Amniotic stem cell (primary cell): ENCODE measurements around the gene FARP2.

Source experiments
- DNase-seq: peaks from one replicate; lab custom pipeline; 2025; lab: John Stamatoyannopoulos, UW

FARP2 gene

DNA sequence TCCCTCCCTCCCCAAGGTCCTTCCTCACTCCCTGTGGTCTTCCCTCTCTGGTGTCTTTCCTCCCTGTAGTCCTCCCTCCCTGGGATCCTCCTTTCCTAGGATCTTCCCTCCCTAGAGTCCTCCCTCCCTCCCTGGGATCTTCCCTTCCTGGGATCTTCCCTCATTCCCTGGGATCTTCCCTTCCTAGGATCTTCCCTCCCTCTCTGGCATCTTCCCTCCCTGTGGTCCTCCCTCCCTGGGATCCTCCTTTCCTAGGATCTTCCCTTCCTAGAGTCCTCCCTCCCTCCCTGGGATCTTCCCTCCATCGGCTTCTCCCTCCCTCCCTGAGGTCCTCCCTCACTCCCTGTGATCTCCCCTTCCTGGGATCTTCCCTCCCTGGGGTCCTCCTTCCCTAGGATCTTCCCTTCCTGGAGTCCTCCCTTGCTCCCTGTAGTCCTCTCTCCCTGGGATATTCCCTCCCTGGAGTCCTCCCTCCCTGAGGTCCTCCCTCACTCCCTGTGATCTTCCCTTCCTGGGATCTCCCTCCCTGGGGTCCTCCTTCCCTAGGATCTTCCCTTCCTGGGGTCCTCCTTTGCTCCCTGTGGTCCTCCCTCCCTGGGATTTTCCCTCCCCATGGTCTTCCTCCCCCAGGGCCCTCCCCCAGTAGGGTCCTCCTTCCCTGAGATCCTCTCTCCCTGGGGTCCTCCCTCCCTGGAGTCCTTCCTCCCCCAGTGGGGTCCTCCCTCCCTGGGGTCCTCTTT is 129.3 kb downstream of the FARP2 start:
- no peak for DNase-seq

DNA sequence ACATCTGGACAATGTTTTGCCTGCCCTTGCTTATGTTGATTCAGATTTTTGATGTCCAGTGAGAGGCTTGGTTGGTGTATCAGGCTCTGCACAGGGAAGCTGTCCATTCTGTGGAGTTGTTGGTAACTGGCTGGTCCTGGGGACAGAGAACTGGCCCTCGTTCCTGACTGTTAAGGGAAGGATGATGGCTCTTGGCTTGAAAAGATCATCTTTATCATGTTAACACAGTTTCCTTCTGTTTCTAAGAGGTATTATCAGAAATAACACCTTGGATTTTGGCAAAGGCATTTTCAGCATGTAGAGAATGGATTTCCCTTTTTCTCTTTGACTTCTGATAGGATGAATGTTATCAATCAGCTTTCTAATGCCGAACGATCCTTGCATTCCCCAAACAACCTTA is 133.0 kb downstream of the FARP2 start:
- DNase-seq = no peak

DNA sequence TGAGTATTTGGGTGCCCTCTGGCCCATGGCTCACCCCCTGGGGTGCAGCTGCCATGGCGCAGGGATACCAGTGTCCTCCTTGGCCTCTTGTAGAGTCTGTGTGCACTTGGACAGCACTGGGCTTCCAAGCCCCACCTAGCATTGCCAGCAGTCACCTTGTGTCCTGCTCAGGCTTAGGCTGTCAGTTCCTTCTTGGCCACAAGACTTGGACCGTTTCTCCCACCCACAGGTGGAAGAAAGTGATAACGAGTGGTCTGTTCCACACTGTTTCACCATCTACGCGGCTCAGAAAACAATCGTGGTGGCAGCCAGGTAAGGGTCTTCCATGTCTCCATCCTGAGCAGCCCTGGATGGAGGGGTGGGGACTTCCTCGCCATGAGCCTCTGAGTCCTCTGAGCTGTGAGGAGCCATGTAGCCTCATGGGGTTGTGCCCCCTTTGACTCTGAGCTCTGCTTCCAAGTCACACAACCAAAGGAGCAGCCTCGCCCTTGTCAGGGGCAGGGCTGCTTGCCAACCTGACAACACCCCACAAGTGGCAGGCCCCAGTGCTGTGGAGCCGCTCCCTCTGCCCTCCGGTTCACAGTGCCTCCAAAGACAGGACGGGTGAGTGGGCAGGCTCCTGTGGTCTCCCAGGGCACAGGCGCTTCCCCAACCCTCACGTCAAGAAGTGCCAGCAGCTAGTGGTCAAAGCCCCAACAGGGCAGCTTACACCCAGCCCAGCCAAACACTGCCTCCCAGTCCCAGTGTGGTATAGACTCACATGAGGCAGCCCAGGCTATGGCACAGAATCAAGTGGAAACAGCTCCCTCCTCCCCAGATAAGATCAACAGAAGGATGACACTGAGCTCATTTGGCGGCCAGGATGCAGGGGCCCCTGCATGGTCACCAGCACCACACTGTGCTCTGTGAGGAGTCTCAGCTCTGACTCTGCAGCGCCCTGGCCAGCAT is 133.9 kb downstream of the FARP2 start:
- no peak for DNase-seq

DNA sequence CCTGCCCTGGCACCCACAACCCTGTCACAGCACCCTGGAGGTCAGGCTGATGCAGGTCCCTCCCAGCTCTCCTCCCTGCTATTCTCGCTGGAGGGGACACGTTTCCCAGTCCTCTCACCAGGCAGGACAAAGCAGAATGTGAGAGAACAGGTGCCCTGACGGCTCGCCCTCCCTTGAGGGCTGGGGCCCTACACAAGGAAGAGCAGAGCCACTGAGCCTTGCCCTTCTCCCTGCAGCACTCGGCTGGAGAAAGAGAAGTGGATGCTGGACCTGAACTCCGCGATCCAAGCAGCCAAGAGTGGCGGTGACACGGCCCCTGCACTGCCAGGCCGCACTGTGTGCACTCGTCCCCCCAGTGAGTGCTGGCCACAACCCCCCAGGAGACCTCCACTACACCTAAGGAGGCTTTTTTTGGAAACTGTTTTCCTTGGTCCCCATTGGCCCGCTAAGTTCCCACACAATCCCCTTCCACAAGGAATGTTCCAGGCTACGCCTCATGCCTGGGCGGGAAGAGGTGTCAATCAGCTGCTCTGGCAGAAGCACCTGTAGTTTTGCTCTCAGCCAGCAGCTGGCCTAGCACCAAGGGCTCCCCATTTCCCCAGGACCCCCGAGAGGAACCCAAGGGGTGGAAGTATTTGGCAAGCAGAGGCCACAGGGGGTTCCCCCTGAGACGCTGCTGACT is 134.9 kb downstream of the FARP2 start:
- no peak for DNase-seq

DNA sequence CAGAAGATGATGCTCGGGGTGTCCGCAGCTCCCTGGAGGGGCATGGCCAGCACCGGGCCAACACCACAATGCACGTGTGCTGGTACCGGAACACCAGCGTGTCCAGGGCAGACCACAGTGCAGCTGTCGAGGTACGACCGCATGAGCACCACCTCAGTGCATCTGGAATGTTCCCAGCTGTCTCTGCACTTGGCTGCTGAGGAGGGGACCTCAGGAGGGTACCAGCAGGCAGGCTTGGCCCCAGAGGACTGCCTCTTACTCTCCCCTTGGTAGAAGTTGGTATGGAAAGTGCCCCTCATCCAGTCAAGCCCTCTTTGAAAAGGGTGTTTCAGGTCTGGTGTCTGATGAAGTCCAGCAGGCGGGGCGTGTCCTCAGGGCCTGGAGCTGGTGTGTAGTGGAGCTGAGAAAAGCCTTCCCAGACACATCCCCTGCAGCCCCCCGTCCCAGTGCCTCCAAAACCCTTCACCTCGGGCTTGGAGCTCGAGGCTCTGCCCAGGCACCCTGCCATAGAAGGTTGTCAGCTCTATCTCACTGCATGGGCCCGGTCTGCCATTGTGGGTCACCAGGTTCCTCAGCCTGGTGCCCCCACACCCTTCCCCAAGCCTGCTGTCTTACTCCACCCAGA is 135.6 kb downstream of the FARP2 start:
- no peak for DNase-seq

DNA sequence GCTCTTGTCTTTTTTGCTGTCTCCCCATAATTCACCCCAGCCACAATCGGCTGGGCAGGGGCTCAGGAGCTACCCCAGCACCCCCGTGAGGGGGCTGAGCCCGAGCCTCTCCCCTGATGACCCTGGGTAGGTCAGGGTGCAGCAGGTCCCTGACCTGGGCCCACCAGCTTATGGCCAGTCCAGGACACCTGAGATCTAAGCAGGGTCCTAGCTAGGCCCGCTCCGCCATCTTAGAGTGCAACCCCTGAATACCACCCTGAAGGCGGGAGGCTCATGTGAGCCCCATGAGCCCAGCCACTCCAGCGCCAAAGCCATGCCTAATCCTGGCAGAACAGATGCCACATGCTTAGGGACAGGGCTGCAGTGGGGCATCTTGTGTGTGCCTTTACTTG is 136.1 kb downstream of the FARP2 start:
- no peak for DNase-seq

DNA sequence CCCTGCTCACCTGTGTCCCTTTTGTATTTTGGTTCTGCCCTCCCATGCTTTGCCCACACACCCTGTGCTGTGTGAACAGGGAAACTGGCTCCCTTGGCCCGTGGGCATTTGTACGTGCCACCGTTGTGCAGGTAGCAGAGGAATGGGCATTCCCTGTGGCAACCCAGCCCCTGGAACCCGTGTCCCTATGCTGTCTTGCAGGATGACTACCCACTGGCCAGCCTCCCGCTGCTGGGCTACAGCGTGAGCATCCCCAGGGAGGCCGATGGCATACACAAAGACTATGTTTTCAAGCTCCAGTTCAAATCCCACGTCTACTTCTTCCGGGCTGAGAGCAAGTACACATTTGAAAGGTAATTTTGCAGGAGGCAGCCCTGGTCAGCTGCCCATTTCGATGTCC is 137.0 kb downstream of the FARP2 start:
- no peak for DNase-seq

DNA sequence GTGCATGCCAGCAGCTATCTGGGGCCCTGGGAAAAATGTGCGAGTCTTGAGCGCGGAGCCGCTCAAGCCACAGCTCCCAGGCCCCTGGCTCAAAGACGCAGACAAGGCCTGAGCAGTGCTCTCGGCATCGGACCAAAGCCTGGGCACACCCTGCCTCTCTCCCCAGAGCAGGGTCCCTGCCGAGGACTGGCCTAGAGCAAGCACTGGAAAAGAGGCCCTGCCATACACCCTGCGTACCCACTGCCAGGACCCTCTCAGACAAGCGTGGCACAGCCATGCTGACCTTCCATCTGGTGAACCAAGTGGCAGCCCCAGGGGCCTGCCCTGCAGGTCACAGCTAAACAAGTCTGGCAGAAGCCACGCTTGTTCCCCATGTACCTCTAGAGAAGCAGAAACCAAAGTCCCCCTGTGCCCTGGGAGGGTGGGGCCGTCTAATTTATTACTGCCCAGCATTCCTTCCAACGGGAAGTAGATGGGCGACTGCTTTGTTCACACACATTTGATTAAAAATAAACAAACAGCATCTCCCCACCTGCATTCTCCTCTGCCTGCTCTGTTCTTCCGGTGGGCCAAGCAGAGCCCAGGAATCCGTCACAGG is 138.3 kb downstream of the FARP2 start:
- no peak for DNase-seq

DNA sequence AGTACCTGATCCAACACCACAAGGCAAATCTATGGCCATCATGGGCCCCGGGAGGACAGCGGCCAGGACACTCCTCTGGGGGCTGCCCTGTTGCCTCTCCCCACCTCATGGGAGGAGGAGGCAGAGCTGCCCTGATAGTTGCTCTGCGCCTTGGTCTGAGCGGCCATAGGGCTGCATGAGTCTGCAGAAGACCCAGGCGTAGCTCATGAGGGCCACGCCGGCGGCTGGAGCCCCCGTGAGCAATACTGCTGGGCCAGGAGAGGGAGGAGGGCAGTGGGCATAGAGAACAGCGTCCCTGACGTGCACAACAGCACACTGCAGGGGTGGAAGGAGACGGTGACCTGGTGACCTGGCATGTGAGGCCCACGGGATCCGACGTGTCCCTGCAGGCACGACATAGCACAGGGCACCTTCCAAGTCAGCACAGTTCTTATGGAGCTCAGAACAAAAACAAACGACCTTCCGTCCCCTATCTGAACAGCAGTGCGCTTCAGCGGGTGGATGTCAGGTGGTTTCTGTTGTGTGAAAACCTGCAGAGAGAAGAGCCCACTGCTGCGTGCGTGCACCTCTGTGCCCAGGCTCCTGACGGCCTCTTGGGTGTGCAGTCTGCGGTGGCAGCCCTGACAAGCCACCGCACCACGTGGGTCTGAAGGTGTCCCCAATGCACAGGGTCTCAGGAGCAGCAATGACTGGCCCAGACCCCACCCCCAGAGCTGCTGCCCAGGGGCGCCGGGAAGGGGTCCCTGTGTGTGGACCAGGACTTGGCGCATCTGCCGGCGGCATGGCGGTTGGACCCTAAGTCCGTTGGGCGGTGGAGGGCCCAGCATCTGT is 139.3 kb downstream of the FARP2 start:
- DNase-seq = no peak

DNA sequence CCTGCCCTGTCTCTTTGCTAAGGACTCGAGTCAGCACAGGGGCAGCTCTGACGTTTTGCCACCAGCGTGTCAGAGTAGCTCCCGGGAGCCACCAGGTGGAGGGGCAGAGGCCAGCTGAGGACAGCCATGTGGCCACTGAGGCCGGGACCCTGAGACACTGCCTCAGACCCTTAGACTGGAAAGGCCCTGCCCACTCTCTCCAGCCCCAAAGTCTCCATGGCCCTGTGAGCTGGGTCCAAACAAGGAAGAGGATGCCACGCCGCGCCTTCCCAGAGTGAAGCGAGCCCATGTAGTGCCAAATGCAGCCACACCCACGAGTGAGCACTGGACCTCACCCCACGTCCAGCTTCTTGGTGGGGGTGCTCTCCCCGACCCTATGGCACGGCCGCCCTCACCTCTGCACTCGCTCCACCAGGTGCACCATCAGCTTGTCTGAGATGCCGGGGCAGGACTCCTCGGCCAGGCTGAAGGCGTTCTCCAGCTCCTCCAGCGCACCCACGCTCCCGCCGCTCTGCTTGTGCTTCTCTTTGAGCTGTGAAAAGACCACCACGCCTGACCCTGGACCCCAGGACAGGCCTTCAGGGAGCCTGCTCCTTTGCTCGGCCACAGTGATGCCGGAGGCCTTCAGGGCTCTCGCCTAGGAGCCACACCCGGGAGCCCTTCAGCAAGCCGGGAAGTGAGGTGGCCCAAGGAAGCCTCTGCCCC is 140.1 kb downstream of the FARP2 start:
- no peak for DNase-seq

DNA sequence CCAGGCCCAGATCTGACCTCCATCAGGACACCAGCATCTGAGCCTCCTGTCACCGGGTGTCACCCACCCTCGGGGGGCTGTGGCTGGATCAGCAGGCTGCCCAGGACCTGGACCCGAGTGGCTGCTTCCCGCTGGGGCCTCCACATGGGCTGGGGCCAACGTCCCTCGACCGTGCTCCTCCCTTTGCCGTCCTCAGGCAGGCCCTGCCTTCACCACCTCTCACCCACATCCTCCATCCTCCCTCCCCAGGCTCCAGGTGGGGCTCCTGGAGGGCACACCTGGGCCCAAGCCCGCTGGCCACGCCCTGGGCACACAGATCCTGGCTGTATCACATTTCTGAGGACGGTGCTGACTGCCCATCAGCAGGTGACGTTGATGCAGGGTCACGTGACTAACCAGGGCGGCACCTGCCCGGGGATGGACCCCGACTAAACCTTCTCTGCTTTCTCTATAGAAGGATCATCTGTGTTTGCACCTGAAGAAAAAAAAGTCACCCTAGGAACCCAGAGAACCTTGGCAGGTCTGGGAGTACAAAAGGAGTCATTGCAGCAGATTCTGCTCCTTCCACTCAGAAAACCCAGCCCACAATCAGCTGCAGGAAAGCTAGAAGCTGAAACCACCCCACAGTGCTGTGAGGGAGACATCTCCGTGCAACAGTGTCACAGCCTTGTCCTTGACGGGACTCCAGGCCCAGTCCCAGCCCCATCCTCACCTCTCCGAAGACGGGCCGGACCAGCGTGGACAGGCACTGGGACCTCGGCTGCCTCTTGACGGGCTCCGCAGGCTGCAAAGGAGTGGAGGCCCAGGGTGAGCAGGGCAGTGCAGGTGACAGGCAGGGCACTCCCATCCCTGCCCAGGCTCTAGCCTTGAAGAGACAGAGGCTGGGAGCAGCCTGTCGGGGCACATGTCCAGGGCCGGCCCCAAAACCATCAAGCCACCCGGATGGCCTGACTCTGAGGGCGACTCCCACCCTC is 141.1 kb downstream of the FARP2 start:
- no peak for DNase-seq

DNA sequence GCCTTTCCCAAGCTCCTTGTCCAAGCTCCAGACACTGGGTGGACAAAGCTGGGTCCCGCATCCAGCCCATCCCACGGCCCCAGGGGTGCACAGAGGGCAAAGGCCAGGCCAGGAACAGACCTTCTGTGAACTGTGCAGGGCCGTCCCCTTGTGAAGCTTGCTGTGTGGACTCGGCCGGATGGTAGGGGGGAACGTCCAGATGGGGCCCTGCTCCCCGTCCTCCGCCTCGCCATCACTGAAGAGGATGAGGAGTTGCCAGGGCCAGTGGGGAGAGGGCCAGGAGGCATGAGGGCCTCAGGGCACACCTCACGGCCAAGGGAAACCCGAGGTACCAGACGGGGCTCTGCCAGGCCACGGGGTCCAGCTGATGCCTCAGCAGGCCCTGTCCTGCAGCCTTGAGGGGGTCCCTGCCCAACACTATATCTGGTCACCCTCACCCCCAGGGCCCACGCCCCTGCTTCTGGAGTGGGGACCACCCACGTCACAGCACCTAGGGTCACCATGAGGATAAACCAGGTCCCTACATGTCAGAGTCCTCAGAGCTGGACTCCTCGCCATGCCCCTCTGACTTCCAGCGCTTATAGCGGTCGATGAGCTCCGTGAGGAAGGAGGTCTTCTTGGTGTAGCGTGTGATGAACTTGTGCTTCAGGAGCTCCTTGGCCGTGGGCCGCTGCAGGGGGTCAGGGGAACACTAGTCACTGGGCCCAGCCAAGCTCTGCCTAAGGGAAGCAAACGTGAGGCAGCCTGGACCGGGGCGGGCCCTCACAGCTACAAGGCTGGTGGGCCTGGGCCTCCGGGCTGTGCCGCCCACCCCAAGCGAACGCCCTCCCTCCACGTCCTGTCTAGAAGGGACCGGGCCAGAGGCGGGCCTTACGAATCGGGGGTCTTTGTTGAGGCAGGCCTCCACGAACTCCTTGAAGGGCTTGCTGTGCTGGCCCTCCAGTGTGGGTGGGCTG is 142.3 kb downstream of the FARP2 start:
- no peak for DNase-seq

DNA sequence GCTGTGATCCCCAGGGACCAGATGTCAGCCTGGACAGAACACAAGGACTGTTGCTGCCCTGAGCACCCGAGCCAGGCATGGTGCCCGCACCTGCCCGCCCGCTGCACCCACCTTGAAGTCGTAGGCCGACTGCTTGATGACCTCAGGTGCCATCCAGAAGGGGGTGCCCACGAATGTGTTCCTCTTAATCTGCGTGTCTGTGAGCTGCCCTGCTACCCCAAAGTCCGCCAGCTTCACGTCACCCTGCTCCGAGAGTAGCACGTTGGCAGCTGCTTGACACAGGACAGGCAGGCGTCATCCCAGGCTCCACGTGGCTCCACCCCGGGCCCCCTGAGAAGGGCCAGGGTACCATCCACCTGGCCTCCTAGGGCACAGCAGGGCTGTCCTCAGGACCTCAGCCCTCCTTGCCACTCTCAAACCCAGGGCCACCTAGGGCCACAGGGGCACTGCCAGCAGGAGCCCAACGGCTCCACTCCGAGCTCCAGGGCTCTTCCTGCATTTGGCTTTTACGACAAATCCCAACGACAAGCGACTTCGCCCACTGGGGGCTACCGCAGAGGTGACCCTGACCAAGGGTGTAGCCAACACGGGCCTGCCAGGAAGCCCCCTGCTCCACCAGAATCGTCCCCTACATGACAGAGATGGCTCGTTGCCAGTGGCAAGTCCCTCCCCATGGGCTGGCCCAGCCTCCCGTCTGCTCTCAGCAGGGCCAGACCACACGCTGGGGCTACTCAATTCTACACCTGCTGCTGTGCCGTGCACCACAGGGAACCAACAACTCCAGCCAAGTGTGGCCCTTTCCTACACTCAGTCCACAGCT is 143.3 kb downstream of the FARP2 start:
- no peak for DNase-seq

DNA sequence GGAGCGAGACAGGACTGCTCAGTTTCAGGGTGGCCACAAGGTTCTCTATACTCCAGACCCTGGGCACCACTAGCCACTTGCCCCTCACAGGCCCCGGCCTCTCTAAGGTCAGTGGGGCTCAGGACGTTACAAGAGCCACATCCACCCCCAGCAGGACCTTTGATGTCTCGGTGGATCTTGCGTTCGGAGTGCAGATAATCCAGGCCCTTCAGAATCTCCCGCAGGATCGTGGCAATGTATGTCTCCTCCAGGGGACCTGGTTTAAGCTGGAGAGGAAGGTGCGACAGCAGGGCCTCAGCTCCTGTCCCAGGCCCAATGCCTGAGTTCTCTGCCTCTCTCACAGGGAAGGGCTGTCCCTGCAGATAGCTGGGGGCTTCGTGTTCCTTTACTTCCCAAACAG is 143.9 kb downstream of the FARP2 start:
- no peak for DNase-seq

DNA sequence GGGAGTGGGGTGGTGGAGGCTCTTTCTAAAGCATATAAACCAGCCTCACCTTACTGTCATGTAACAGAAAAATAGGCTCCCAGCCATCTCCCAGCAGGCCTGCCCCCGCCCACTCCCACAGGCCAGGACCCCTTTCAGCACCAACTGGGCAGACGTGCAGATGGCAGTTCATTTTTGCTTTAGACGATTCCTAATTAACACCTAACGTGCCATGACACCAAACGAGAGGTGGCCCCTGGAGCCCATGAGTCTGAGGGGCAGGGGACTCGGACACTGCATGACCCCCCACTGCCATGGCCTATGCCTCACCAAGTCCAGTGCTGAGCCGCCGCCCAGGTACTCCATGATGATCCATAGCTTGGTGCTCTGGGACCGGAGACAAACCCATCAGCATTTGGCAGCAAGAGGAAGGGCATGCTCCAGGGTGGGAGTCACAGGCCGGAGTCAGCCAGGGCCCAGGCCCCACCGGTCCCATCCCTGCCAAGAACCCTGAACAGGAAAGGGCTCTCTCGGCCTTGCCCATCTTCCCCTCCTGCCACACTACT is 144.4 kb downstream of the FARP2 start:
- no peak for DNase-seq

DNA sequence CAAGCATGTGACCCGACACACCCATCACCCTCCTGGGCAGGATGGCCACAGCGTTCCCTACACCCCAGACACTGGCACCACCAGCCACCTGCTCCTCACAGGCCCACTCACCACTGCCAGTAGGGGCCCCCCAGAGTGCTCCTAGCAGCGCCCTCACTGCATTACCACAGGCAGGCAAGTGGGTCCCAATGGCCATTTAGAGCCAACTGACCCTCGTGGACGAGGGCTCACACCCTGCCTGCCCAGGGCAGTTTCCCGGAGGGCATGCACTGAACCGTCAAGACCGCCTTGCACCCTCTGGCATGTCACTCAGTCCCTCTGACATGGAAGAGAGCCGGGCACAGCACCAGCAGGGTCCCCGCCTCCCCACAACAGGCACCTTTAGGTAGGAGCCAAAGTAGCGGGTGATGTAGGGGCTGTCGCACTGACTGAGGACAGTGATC is 145.0 kb downstream of the FARP2 start:
- DNase-seq = no peak

DNA sequence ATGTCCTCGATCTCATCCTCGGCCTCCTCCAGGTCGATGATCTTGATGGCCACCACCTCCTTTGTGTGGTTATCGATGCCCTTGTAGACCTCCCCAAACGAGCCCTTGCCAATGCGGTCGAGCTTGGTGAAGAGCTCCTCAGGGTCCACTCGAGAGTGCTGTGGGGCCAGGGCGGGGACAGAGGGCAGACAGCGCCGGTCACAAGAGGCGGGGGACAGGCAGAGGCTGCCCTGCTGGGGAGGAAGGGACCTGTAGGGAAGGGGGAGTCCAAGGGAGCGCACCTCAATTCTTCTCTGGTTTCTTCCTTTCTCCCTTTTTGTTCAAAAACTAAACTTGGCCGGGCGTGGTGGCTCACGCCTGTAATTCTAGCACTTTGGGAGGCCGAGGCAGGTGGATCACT is 145.5 kb downstream of the FARP2 start:
- no peak for DNase-seq
